ENCODE measurements around the gene ADAMTSL4.

The ADAMTSL4 gene

GRCh38 chr1:150535511-150536287 is 13.5 kb upstream of the ADAMTSL4 start:
- DNase-seq: no peak

DNA sequence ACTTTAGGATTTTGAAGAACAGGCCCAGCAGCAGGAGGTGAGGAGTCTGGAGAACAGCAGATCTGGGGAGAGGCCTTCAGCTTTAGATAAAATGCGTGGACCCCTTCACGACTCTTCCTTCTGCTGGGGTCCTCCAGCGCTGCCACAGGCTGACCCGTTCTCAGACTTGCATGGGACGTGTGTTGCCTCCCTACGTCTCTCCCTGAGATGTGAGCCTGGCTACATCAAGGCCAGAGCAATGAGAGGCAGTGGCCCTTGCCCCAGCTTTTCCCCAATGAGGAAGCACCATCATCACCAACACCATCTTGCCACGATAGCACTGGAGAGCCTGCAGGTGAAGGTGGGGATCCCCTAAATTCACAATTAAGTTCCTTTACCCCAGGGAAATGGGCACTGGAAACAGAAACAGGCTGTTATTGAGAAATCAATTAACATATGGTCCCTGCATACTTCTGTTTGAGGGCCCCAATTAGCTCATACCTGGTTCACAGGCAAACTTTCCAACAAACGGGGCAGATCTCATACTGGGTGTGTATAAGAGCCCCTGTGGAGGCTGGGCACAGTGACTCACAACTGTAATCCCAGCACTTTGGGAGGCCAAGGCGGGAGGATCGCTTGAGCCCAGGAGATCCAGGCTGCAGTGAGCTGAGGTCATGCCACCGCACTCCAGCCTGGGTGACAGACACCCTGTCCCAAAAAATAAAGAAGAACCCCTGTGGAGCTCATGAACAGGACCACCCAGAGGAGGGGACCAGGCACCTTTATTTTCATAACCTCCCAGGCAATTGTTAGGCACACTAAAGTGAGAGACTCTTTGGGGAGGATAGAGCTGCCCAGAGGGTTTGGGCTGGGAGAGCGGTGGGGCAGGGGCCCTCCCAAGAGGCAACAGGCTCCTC is 12.1 kb upstream of the ADAMTSL4 start:
- DNase-seq: no peak

- no peak for DNase-seq
Measured at GRCh38 chr1:150537732-150538684, 11.2 kb upstream of the ADAMTSL4 start.

DNA sequence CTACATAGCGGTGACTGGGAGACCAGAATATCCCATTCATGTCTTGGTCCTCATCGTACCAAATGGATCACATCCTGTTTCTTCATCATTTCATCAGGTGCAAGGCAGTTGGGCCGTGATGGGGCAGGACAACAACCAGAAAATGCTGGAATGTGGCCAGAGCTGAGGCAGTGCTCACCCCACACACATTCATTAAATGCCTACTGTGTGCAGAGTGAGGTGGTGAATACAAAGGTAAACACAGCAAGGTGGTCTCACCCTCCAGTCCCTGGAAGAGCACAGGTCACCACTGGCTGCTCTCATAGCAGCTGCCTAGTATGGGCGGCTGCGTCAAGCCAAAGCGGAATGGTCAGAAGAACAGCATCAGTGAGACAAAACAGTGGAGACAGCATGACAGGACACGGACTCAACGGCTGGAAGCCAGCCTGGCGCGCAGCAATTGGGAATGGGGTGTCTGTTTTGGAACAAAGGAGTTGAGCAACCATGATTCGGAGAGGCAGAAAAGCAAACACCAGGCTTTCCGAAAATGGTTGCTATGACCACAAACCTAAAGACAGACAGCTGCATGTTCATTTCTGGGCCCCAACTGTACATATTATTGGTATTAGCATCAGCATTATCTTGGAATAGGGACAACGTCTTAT is 5.6 kb upstream of the ADAMTSL4 start:
- DNase-seq: no peak

DNA sequence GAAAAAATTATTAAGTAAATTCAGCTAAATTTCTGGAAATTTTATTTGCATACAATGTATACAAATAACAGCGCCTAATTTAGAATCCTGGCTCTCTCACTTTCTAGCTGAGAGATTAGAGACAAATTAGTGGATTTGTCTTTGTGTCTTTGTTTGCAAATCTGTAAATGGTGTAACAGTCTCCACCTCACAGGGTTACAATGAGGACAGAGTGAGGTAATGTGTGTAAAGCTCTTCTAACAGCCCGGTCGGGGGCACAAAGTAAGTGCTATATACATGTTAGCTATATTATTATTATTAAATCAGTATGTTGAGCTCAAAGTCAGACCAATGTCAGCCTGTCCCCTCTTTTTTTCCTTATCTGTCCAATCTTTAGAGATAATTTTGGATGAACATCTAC is 5.0 kb upstream of the ADAMTSL4 start:
- DNase-seq: no peak

GRCh38 chr1:150545486-150546032 is 3.6 kb upstream of the ADAMTSL4 start:
- DNase-seq: no peak

GRCh38 chr1:150546294-150546937 is 2.8 kb upstream of the ADAMTSL4 start:
- DNase-seq: no peak

DNA sequence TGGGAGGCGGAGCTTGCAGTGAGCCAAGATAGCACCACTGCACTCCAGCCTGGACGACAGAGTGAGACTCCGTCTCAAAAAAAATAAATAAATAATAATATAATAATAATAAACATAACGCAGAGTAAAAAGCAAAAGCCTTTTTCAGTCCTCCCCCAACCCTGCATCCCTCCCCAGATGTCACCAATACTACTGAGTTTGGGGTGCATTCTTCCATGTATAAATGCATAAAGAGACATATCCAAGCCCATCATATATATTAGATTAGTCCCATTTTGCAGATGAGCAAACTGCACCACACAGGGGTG is 930 bp upstream of the ADAMTSL4 start:
- DNase-seq: no peak

DNA sequence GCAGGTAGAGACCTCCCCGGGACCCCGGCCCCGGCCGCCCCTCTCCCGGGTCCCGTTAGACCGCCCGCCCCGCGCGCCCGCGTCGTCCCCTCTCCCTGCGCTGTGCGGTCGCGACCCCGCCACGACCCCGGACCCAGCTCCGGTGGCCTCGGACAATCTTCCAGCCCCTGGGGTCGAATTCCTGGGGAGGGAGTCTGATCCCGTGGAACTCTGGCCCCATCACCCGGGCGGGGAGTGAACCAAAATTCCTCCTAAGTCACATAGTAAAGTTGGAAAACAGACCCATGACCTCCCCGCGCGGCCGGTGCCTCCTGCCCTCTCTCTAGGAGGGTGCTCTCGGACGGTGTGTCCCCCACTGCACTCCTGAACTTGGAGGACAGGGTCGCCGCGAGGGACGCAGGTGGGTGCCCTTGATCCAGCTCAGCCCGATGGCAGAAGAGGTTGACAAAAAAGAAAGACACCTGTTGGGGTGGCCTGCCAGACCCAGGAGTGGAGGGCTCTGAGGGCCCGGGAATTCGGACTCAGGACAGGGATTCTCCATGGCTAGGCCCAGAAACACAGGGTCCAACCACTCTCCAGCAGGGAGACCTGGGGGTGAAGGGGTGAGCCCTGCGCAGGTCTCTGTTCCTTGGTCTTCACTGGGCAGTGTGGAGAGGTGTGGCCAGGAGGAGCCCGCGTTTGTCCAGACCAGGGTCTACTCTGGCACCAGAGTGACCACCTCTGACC is 451 bp downstream of the ADAMTSL4 start:
- DNase-seq: peak; percentile 25

DNA sequence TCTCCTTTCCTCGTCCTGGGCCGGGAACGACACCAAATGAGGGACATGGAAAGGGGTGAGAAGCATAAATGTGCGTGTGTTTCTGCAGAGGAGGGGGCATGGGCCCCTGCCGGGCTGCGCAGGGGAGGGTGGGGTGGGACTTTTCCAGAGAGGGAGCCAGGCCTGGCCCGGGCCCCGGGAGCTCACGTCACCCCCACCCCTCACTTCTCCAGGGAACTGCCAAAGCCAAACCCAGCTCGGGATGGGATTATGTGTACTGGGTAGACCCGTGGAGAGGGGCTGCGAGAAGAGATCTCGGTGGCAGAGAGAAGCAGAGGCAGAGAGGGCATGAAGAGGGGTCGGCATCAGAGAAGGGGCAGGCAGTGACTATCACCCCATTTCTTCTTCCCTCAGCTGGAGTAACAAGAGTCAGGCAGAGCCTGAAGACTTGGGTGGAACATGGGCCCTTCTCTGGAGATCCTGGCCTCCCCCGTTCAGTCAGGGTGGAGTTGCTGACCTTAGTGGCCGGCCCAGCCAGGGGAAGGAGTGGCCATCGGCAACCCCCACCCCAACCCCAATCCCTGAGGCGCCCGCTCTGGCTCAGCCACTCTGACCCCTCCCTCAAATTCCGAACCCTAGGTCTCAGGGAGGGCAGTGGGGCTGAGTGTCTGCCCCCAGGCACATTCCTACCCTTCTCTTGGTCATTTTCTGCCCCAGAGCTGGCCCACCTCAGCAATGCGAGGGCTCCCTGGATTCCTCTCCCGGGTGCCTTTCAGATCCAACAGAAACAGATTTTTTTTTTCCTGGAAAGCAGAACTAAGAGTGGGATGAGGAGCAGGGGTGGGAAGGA is 1.2 kb downstream of the ADAMTSL4 start:
- DNase-seq: peak; percentile 26

DNA sequence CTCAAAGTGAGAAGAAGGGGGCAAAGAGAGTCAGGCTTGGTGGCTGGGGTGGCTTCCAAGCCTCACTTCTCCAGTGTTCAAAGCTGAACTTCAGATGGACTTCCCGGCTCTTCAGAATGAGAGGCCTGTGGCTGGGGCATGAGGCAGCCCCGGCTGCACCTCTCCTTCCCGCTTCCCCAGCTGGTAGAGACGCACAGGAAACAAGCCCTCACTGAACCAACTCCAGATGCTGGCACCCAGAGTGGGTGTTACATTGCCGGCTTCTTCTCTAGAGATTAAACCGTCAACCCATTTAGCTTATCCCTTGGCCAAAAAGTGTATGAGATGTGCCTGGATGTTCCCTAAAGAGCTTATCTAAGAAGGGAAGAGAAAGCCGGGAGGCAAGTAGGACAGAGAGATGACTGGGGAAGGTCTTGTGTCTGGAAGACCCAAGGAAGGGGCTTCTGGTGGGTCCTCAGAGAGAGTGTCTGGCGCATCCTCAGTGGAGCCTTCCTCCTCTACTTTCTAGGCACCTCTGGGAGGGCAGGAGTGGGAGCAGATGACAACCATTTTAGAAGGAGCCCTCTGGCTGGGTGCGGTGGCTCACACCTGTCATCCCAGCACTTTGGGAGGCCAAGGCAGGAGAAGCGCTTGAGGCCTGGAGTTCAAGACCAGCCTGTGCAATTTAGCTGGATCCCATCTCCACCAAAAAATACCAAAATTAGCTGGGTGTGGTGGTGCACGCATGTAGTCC is 2.0 kb downstream of the ADAMTSL4 start:
- peak; percentile 37 for DNase-seq

DNA sequence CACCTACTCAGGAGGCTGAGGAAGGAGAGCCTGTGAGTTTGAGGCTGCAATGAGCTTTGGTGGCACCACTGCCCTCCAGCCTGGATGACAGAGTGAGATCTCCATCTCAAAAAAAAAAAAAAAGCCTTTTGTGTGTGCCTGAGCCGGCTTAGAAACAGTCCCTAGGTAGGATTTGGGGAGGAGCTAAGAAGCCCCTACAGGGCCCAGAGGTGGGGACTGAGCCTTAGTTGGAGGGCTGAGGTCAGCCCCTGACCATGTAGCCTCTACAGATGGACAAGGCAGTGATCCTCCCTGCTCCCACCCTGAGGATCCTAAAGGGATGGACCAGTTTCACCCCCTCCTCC is 2.5 kb downstream of the ADAMTSL4 start:
- no peak for DNase-seq

DNA sequence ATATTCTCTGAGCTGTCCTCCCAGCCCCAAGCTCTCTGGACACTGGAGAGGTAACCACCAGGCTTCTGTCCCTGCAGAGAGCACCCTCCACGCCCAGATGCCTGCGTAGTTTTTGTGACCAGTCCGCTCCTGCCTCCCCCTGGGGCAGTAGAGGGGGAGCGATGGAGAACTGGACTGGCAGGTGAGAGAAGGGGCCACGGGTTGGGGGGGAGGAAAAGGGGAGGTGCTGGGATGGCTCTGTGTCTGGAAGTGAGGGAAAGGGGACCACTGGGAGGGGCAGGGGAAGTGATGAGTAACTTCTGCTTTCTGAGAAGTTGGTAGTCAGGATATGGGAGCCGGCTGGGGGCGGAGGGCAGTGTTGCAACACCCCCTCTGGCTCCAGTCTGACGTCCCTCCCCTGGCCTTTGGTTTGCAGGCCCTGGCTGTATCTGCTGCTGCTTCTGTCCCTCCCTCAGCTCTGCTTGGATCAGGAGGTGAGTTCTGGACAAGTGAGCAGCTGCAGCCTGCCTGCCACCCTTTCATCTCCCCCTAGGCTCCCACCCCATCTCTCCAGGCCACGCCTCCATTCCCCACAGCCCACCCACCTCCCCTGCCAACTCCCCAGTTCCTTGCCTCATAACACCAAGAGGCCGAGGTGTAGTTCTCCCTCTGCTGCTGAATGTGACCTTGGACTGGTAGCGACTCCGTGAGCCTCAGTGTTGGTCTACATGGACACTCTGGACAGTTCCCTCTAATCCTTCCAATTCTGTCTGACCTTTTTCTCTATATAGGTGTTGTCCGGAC is 3.1 kb downstream of the ADAMTSL4 start:
- peak; percentile 32 for DNase-seq

DNA sequence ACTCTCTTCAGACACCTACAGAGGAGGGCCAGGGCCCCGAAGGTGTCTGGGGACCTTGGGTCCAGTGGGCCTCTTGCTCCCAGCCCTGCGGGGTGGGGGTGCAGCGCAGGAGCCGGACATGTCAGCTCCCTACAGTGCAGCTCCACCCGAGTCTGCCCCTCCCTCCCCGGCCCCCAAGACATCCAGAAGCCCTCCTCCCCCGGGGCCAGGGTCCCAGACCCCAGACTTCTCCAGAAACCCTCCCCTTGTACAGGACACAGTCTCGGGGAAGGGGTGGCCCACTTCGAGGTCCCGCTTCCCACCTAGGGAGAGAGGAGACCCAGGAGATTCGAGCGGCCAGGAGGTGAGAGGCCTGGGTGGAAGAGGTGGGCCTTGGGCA is 3.7 kb downstream of the ADAMTSL4 start:
- DNase-seq: no peak

DNA sequence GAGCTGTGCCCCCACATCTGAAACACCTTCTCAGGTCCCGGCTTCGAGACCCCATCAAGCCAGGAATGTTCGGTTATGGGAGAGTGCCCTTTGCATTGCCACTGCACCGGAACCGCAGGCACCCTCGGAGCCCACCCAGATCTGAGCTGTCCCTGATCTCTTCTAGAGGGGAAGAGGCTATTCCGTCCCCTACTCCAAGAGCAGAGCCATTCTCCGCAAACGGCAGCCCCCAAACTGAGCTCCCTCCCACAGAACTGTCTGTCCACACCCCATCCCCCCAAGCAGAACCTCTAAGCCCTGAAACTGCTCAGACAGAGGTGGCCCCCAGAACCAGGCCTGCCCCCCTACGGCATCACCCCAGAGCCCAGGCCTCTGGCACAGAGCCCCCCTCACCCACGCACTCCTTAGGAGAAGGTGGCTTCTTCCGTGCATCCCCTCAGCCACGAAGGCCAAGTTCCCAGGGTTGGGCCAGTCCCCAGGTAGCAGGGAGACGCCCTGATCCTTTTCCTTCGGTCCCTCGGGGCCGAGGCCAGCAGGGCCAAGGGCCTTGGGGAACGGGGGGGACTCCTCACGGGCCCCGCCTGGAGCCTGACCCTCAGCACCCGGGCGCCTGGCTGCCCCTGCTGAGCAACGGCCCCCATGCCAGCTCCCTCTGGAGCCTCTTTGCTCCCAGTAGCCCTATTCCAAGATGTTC is 4.3 kb downstream of the ADAMTSL4 start:
- no peak for DNase-seq

DNA sequence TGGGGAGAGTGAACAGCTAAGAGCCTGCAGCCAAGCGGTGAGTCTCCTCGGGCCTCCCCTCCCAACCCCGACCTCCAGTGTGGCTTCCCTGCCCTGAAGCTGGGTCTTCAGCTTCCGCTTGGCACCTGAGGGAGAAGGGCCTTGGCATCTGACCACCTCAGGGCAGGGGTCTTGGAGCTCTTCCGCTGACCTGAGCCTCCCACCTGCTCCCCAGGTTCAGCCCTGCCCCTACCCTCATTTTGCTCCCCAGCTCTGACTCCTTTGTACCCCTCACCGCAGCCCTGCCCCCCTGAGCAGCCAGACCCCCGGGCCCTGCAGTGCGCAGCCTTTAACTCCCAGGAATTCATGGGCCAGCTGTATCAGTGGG is 4.9 kb downstream of the ADAMTSL4 start:
- DNase-seq: no peak

- DNase-seq: no peak
Measured at GRCh38 chr1:150555198-150555970, 6.2 kb downstream of the ADAMTSL4 start.

Measured in activated T-cell treated with anti-CD3 and anti-CD28 coated beads, Interleukin-2, amount 50 U/mL, for 1 hour (primary cell).